ENCODE results near the gene LRMDA.

GRCh38 chr10:75952093-75952492 is 520.7 kb downstream of the LRMDA start:
- TF ChIP-seq CTCF (conservative IDR thresholded peaks at IDR 0.05; ENCODE audit: low read length): no peak
- no peak for TF ChIP-seq EZH2phosphoT487 (IDR thresholded peaks at IDR 0.05; ENCODE audit: borderline replicate concordance, low read depth, low read length)

Measured in OCI-LY7 (cell line).